HG02970 (cell line): ENCODE measurements around the gene CLDN24.
"Not testable (repeated sequence)": the region's sequence is repeated elsewhere in the genome, so short reads cannot be mapped to it uniquely, and the experiment has no call there.

Experiments used
- ATAC-seq: cut with Tn5 transposase; IDR thresholded peaks from one replicate; pipeline ENCODE4 v1.9.1; 2021; ENCODE audit warnings: mild to moderate bottlenecking, moderate library complexity, moderate number of reproducible peaks; ENCODE audit not compliant: unreplicated experiment, low FRiP score

CLDN24 gene

DNA sequence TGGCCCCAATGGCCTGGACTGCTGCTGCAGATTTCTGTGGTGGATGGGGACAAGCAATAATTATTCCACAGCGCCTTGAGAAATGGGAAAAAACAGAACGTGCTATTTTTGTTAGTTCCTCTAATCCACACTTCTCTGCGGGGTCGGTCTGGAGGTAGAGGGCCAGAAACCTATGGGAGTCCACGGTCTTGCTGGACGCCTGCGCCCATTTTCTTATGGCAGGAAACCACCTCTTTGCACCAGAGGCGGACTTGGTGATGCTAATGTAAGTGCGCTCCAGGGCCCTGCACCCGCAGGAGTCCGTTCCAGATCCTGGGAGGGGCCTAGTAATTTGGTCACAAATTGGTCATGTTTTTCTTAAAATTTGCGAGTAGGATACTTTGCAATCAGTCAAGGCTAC is 25.9 kb upstream of the CLDN24 start:
- no peak for ATAC-seq

DNA sequence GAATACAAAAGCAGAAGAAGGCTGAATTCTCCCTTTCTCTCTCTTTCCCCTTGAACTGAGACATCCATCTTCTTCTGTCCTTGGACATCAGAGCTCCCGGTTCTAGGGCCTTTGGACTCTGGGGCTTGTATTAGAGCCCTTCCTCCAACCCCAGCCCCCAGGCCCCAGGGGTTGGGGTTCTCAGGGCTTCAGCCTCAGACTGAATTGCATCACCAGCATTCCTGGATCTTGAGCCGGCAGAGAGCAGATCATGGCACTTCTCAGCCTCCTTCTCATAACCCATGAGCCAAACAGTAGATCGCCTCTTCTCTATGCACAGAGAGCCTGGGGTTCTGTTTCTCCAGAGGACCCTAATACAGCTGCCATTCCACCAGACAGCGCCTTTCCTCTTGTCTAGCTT is 25.3 kb upstream of the CLDN24 start:
- no peak for ATAC-seq

DNA sequence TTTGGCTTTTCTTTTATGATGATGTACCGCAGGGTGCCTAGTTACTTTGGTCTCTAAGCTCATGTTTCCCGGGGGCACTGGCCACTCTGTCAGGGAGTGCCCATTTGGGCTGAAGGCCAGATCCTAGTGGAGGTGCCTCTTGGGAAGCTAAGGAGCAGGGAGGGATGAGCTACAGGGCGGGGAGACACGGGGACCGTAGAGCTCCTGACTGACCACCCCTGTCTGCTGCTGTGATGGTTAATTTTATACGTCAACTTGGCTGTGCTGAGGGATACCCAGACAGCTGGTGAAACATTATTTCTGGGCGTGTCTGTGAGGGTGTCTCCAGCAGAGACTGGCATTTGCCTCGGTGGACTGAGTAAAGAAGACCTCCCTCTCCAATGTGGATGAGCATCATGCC is 24.9 kb upstream of the CLDN24 start:
- ATAC-seq = no peak

DNA sequence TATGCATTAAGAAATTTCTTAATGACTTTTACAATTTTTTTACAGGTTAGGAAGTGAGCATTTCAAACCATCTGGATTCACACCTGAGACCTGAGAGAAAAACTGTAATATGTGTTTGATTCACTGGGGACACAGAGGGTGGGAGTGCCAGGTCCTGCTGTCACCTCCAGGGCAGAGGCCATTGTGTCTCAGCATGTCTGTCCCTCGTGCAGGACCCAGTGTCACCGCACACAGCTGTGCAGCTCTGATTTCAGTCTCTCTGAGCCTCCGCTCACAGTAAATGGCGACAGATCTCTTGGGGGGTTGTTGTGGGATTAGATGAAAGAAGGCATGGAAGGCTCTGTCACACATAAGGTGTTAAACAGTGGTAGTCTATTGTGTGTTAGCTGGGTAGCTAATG is 23.0 kb upstream of the CLDN24 start:
- ATAC-seq = no peak

DNA sequence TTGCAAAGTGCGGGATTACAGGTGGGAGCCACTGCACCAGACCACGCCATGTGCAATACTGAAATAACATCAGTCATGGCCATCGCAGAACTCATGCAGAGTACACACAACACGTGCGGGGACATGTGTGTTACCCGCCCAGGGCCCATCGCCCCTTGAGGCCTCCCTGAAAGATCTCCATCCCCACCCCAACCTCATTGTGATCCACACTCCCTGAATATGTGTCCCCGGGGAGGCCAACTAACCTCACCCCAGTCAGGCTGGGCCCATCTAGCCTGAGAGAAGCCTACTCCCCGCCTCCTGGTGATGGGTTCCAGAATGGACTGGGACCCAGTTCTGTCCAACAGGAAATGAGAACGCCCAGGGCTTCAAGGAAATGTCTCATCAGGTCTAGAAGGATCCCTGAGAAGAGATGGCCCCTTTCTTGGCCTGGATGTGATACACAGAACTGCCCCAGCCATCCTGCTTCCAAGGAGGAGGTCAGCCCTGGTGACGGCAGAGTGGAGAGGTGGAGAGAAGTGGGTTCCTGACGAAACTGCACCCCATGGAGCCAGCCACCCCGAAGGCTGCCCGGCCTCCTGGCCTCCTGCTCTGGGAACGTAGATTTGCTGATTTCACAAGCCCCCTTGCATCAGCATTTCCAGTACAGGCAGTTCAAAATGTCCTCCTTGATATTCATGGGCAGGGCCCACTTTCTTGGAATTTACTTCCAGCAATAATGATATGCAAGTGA is 22.5 kb upstream of the CLDN24 start:
- ATAC-seq = no peak

DNA sequence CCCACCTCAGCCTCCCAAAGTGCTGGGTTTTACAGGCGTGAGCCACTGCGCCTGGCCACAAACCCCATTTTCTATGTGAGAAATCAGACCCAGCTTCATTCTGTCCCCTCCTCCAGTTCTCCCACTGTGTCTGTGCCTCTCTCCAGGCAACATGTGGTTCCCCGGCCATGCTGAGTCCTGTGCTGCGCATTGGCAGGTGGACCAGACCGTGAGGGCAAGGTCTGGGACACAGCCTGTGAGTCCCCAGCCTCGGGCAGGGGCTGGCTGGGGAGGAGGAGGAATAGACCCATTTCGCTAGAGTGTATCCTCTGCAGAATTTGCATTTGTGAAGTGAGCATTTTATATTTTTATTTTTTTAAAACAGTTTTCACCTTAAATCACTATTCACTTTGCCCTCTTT is 21.5 kb upstream of the CLDN24 start:
- no peak for ATAC-seq

DNA sequence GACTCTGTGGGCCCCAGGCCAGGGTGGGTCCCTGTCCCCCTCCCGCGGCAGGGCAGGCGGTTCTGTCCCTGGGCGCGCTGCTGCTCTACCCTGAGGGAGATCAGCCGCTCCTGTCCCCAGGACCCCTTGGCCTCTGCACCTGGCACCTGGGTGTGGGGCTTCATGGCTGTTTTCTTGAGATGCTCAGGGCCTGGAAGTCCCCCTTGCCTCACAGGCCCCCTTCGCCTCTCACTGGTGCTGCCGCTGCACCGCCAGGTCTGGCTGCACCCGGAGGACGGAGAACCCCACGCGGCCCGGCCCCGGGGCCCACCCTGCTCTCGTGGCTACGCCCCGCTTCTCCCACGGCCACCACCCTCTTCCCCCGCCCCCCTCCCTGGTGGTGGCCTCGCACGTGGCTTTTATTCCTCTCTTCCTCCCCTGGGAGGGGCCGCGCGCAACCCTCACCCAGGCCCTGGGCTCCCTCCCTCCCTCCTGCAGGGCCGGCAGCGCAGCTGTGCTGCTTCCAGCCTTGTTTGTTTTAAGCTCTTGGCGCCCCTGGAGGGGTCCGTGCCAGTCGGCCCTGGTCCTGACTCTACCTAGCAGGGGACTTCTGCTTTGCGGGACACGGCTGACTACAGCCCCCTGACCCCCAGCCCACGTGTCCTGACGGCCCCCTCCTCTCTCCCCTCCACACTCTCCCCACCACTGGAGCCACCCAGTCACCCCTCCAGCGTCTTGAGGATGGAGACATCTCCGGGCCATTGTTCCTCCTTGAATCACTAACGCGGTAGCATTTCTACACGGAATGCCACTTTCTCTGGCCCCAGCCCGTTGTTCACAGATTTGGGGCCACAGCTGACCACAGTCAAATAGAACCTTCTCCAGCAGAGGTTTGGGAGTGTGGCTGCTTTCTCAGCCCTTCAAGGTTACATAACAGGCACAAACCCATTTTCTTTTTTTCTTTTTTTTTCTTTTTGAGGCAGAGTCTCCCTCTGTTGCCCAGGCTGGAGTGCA is 20.6 kb upstream of the CLDN24 start:
- no peak for ATAC-seq

DNA sequence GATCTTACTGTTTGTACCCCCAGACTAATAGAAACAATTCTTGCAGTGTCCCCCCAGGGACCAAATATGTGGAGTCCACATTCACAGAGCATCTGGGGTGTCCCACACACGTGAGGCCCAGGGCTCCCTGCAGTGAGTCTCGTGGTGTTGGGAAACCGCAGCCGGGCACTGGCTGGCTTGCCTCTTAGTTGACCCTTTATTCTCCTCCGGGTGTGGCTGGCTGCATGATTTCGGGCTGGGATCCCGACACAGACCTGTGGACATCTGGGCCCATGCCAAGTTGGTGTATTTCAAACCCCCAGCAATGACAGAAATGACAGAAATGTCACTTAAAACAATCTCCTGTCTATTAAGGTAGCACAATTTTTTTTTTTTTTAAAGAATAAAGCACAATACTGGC is 15.6 kb upstream of the CLDN24 start:
- ATAC-seq = no peak

DNA sequence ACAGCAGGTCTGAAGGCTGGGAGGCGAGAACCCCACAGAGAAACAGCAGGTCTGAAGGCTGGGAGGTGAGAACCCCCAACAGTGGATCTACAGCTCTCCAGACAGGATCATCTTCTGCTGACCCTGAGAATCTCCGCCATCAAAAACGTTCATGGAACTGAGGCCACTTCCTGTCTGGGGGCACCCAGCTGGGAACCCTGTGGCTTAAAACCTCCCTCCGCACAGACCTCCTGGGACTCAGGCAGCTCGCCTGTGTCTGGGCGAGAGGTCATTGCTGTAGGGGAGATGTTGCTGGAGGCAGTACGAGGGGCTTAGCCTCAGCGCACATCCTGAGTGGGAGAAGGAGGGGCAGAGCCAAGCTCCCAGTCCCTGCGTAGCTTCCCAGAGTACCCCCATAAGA is 15.1 kb upstream of the CLDN24 start:
- ATAC-seq = no peak

DNA sequence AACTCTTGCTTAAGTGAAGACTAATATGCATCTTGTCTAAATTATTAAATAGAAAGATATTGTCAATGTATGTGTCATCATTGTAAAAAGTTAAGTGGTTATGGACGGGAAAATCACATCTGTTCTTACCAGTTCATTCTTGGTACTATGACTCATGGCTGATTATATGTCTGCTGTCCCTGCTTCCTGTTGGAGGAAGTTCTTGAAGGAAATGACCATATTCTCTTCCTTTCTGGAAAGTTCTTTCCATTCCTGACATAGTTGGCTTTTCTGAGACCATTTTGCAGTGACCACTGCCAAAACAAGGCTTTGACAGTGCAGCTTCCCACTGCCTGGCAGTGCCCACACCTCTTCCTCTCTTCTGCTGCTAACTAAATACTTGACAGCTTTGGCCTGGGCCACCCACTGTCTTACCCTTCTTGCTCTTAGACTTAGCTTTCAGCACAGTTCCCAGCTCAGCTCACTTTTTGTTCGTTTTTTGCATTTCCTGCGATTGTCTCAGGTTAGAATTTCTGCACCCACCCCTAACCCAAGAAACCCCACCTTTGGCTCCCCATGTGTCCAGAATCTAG is 13.2 kb upstream of the CLDN24 start:
- ATAC-seq = no peak

DNA sequence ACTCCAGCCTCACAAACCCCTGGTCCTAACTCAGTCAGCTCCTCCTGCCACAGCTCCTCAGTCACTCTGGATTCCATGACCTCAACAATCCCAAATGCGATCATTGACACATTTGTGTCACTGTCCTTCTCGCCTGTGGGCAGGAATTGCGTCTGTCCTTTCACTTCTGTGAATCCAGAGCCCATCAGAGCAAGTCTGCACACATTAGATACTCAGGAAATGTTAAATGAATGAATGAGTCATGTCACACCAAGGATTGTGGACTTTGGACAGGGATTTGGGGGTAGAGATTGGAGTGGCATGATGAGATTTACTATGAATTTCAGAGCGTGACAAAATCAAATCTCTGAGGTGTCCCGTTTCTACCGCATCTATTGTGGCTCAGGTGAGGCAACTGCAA is 11.8 kb upstream of the CLDN24 start:
- ATAC-seq = no peak

DNA sequence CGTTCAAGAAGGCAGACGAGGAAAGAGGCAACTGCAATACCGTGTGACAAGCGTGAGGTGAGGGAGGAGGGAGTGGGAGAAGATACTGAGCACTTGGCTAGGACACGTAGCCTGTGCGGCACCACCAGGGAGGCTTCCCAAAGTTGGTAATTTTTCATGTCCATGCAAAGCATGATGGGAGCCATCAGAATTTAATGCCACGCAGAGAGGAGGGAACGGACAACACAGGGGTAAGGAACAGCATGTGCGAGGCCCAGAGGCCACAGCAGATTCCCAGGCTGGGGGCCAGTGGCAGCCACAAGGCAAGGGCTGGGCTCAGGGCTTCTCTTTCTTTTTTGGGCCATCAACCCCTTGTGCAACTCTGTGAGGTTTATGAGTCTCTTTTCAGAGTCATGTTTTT is 11.0 kb upstream of the CLDN24 start:
- no peak for ATAC-seq

DNA sequence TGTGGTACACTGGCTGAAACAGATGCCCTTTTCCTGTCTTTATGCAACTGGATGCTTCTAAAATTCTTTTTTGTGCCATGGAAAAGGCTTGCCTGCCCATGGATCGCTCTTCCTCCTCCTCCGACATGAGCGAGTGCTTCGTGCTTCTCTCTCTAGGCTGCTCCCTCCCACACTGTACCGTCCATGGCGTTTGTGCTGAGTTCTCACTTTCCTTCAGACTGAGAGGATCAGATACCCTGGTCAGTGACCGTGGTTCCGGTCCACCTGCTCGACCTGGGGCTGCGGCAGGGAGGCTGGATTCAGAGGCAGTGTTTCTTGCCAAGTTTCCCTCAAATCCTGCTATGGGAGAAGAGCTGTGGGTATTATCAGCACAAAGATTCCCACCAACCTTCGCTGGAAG is 10.2 kb upstream of the CLDN24 start:
- no peak for ATAC-seq

DNA sequence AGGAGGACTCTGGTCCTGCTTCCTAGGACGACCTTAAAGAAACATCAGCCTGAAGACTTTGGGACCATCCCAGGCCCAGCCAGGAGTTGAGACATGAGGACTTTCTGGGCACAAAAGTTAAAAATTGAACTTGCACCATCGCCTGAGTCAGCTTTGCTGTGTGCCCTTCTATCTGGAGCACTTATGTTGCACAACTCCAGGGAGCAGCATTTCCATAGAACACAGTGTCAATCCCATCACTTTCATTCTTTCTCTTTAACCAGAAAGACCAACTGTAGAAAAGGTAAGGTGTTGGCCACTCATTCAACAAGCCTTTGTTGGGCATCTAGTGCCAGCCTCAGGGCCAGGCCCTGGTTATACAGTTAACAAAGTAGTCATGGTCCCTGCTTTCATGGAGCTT is 8.6 kb upstream of the CLDN24 start:
- no peak for ATAC-seq

DNA sequence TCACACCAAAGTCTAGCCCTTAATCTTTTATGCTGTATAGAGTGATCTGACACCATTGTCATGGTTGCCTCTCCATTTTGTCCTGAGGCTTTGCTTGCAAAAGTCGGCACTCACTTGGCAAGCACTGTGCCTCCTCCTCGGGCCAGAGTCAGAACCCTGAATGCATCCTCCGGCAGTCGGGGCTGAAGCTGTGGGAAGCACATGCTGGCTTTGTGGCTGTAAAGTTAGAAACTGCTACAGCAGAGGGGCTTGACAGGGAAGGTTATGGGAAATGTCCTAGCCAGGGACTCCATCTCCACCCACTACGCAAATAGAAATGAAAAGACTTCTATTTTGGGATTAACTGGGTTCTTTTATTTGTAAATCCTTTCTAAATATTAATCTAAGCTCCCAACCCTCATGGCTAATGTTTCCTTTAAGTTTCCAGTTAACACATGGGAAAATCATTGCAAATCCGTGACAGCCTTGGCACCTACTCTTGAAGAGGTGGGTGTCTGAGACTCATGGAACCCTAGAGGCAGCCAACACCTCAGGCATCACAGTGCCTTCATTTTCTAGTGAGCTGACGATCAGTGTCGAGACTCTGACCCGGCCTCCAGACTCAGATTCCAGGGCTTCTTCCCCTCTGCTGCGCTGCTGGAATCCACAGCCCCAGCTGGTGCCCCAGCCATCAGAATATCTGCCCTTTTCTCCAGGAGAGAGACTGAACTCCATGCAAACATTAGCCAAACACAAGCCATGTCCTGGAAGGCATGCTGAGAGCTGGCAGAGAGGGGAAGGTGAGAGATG is 7.9 kb upstream of the CLDN24 start:
- ATAC-seq = no peak

DNA sequence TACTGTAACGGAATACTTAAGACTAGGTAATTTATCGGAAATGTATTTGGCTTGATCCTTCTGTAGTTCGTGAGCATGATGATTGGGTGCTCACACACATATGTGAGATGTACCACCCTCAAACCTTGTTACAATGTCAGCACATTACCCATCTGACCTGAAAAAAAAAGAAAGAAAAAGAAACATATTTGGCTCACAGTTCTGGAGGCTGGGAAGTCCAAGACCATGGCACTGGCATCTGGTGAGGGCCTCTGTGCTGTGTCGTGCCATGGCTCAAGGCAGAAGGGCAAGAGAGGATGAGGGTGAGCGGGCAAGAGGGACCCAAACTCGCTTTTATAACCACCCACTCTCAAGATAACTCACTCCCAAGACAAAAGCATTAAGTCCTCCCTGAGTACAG is 7.0 kb upstream of the CLDN24 start:
- no peak for ATAC-seq

DNA sequence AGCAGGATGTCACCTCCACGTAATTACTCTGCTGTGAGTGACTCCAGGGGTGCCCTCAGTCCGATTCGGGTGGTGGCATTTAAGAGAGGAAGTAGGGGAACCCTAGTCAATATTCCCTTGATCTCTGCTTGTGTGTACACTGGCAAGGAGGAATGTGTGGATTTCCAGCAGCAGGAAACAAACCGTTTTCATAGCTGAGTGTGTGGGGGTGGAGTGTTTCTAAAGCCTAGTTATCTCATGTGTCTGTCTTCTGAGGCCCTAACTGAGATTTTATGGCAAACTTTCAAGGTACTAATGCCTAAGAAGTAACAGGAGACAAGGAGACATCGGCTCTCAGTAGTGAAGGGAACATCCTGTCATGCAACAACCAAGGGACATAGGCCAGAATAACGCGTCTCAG is 6.6 kb upstream of the CLDN24 start:
- ATAC-seq = no peak

DNA sequence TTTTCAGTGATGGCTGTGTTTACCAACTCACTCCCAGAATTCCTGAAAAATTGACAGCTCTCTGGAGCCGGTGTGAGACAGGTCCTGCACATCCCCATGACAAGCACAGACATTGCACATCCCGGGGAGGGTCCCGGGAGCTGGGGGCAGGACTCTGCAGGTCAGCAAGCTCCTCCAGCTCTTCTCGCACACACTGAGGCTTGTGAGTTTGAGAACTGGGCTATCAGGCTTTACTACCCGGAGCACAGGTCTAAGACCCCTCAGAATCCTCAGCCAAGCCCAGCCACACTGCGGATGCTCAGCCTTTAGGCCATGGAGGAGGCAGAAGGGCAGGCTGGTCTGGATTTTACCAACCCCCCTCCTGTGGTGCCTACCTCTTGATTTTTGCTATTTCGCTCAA is 5.6 kb upstream of the CLDN24 start:
- ATAC-seq = no peak

DNA sequence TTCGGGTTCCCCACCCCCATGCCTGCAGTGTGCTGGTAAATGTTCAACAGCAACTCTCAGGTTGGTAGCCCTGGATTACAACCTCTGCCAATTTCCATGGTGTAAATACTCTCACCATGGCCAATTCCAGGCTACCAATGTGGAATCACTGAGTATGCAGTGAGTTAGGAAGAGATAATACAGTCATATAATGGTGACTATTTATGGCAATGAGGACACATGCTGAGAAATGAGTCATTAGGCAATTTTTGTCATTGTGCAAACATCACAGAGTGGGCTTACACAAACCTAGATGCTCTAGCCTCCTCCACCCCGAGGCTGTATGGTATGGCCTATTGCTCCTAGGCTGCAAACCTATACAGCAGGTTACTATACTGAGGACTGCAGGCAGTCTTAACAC is 4.6 kb upstream of the CLDN24 start:
- no peak for ATAC-seq

DNA sequence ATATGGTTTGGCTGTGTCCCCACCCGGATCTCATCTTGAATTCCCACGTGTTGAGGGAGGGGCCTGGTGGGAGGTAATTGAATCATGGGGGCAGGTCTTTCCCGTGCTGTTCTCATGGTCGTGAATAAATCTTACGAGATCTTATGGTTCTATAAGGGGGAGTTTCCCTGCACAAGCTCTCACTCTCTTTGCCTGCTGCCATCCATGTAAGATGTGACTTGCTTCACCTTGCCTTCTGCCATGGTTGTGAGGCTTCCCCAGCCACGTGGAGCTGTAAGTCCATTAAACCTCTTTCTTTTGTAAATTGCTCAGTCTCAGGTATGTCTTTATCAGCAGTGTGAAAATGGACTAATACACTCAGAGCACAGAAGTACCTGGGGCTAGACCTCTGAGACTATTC is 4.2 kb upstream of the CLDN24 start:
- not testable (repeated sequence) for ATAC-seq

DNA sequence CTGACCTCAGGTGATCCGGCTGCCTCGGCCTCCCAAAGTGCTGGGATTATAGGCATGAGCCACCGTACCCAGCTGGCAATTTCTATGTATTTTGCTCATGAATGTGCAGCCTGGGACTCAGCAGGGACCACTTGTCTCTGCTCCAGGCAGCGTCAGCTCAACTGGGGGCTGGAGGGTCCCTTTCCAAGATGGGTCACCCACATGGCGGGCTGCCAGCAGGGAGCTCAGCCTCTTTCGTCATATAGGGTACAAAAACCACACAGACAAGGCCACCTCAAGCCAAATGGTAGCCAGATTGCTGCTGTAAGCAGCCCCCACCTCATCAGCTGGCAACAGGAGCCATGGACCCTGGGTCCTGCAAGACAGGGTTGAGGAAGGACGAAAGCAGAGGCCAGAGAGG is 2.4 kb upstream of the CLDN24 start:
- ATAC-seq = no peak
